ENCODE data around the gene FAAP20. TPM values are rescaled to one million over a fixed set of nuclear protein-coding genes. Genes with fewer than 3 reads are reported as not detected.

Gene FAAP20
- total RNA-seq, 1 donor from 2014 or later = 114 TPM

DNA sequence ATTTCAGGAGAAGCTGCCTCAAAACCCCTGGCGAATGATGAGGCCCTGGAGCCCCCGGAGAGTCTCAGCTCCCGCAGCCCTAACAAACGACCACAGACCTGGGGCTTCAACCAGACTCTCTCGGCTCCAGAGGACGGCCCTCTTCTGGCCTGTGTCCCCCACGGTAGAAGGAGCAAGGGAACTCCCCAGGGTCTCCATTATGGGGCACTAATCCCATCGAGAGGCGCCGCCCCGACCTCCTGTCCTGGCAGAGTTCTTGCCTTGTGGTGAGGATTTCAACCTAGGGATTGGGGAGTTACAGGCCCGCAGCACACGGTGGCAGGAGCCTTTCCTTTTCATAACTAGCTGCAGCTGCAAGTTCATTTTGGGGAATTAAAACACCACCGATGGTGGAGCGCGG, 6.2 kb downstream of the FAAP20 start:
- Mint-ChIP-seq H3K27me3 (ENCODE audit: low read depth, unreplicated experiment) (no peaks in the 10 kb centered on the region), H3K9me3 (ENCODE audit: unreplicated experiment) (no peaks in the 10 kb centered on the region), H3K4me3 (ENCODE audit: unreplicated experiment) (no peak overlapping the region), H3K27ac (ENCODE audit: unreplicated experiment) (no peak overlapping the region), H3K36me3 (ENCODE audit: low read depth, unreplicated experiment) (peaks cover 7% of the 10 kb centered on the region), H3K4me1 (ENCODE audit: low read depth, unreplicated experiment) (peaks cover 3% of the 10 kb centered on the region)
- Histone ChIP-seq H3K9ac (ENCODE audit: low read length) (no peak overlapping the region), H3K36me3 (ENCODE audit: insufficient read depth, low read length) (no peaks in the 10 kb centered on the region), H2AFZ (ENCODE audit: low read depth, low read length) (no peak overlapping the region), H3K27me3 (ENCODE audit: insufficient read depth, low read length) (no peaks in the 10 kb centered on the region), H3K79me2 (ENCODE audit: insufficient read depth, low read length) (peaks cover 34% of the 10 kb centered on the region), H3K4me3 (ENCODE audit: insufficient read depth, low read depth, low read length) (no peak overlapping the region), H3K27ac (ENCODE audit: low read depth, low read length) (no peak overlapping the region), H3K4me2 (ENCODE audit: low read length) (no peak overlapping the region), H3K9me3 (ENCODE audit: insufficient read depth, low read depth, low read length) (no peaks in the 10 kb centered on the region), H4K20me1 (ENCODE audit: insufficient read depth, low read length) (peaks cover 15% of the 10 kb centered on the region), H3K4me1 (ENCODE audit: insufficient read depth, low read length) (peaks cover 22% of the 10 kb centered on the region)
- FAIRE-seq = no peak
- no peak for DNase-seq (ENCODE audit: low read depth)
- TF ChIP-seq, protein P1, sequence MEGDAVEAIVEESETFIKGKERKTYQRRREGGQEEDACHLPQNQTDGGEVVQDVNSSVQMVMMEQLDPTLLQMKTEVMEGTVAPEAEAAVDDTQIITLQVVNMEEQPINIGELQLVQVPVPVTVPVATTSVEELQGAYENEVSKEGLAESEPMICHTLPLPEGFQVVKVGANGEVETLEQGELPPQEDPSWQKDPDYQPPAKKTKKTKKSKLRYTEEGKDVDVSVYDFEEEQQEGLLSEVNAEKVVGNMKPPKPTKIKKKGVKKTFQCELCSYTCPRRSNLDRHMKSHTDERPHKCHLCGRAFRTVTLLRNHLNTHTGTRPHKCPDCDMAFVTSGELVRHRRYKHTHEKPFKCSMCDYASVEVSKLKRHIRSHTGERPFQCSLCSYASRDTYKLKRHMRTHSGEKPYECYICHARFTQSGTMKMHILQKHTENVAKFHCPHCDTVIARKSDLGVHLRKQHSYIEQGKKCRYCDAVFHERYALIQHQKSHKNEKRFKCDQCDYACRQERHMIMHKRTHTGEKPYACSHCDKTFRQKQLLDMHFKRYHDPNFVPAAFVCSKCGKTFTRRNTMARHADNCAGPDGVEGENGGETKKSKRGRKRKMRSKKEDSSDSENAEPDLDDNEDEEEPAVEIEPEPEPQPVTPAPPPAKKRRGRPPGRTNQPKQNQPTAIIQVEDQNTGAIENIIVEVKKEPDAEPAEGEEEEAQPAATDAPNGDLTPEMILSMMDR (IDR thresholded peaks at IDR 0.05; ENCODE audit: insufficient read depth, low read depth, low read length) = no peak
- no peak for TF ChIP-seq EZH2 (IDR thresholded peaks at IDR 0.05; ENCODE audit: insufficient read depth, low read length)

DNA sequence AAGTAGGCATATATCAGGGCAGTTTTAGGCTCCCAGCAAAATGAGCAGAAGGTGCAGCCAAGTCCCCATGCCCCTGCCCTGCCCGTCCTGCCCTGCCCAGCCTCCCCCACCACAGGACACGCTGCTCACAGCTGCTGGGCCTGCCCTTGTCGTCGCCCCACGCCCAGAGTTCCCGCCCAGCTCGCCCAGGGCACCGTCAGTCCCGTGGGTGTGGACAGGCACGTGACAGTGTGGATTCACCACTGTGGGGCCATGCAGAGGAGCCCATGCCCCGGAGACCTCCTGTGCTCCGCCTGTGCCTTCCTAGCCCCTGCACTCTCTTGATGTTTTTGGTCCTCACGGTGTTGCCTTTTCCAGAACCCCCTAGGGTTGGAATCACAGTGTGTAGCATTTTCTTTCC, 7.0 kb downstream of the FAAP20 start:
- Histone ChIP-seq H3K27ac (ENCODE audit: low read depth, low read length) (no peak overlapping the region), H3K4me1 (ENCODE audit: insufficient read depth, low read length) (peaks cover 17% of the 10 kb centered on the region), H4K20me1 (ENCODE audit: insufficient read depth, low read length) (peaks cover 15% of the 10 kb centered on the region), H3K9ac (ENCODE audit: low read length) (no peak overlapping the region), H3K27me3 (ENCODE audit: insufficient read depth, low read length) (no peaks in the 10 kb centered on the region), H2AFZ (ENCODE audit: low read depth, low read length) (no peak overlapping the region), H3K4me3 (ENCODE audit: insufficient read depth, low read depth, low read length) (no peak overlapping the region), H3K9me3 (ENCODE audit: insufficient read depth, low read depth, low read length) (no peaks in the 10 kb centered on the region), H3K36me3 (ENCODE audit: insufficient read depth, low read length) (no peaks in the 10 kb centered on the region), H3K79me2 (ENCODE audit: insufficient read depth, low read length) (peaks cover 27% of the 10 kb centered on the region), H3K4me2 (ENCODE audit: low read length) (no peak overlapping the region)
- FAIRE-seq (no peak), DNase-seq (ENCODE audit: low read depth) (no peak)
- Mint-ChIP-seq H3K9me3 (ENCODE audit: unreplicated experiment) (no peaks in the 10 kb centered on the region), H3K27ac (ENCODE audit: unreplicated experiment) (no peak overlapping the region), H3K36me3 (ENCODE audit: low read depth, unreplicated experiment) (peaks cover 10% of the 10 kb centered on the region), H3K4me3 (ENCODE audit: unreplicated experiment) (no peak overlapping the region), H3K4me1 (ENCODE audit: low read depth, unreplicated experiment) (peaks cover 3% of the 10 kb centered on the region), H3K27me3 (ENCODE audit: low read depth, unreplicated experiment) (no peaks in the 10 kb centered on the region)
- TF ChIP-seq, protein P1 (IDR thresholded peaks at IDR 0.05; ENCODE audit: insufficient read depth, low read depth, low read length) = no peak
- no peak for TF ChIP-seq EZH2 (IDR thresholded peaks at IDR 0.05; ENCODE audit: insufficient read depth, low read length)

DNA sequence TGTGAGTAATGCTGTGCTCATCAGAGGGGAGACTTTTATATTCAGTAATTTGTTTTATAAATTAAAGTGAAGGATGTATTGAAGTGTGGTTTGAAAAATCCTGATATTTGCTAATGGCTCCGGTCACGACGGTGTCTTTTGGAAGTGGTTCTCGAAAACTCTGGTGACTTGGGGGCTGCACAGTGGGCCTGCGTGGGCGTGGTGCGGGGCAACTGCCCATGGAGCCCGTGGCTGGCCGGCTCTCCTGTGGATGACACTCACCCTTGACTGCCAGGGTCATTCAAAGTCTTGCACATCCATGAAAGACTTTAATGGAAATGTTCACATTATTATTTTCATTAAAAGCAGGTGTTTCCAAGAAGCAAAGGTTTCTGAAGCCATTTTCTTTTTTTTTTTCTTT, 7.7 kb downstream of the FAAP20 start:
- no peak overlapping the region for H3K27ac ChIP-seq (ENCODE audit: low read depth, low read length)
- peaks cover 15% of the 10 kb centered on the region for H4K20me1 ChIP-seq (ENCODE audit: insufficient read depth, low read length)
- H3K4me1 ChIP-seq (ENCODE audit: insufficient read depth, low read length) = peaks cover 15% of the 10 kb centered on the region
- H3K9me3 ChIP-seq (ENCODE audit: insufficient read depth, low read depth, low read length) = no peaks in the 10 kb centered on the region
- DNase-seq (ENCODE audit: low read depth) = no peak
- no peak overlapping the region for H3K9ac ChIP-seq (ENCODE audit: low read length)
- H3K27me3 ChIP-seq (ENCODE audit: insufficient read depth, low read length) = no peaks in the 10 kb centered on the region
- Mint-ChIP-seq H3K9me3 (ENCODE audit: unreplicated experiment) (no peaks in the 10 kb centered on the region), H3K27me3 (ENCODE audit: low read depth, unreplicated experiment) (no peaks in the 10 kb centered on the region), H3K4me1 (ENCODE audit: low read depth, unreplicated experiment) (peaks cover 3% of the 10 kb centered on the region), H3K36me3 (ENCODE audit: low read depth, unreplicated experiment) (peaks cover 11% of the 10 kb centered on the region), H3K4me3 (ENCODE audit: unreplicated experiment) (no peak overlapping the region), H3K27ac (ENCODE audit: unreplicated experiment) (peak overlapping the region; percentile 18)
- TF ChIP-seq, protein P1 (IDR thresholded peaks at IDR 0.05; ENCODE audit: insufficient read depth, low read depth, low read length) = no peak
- TF ChIP-seq EZH2 (IDR thresholded peaks at IDR 0.05; ENCODE audit: insufficient read depth, low read length) = no peak
- no peak for FAIRE-seq
- no peak overlapping the region for H3K4me3 ChIP-seq (ENCODE audit: insufficient read depth, low read depth, low read length)
- H2AFZ ChIP-seq (ENCODE audit: low read depth, low read length) = no peak overlapping the region
- peaks cover 20% of the 10 kb centered on the region for H3K79me2 ChIP-seq (ENCODE audit: insufficient read depth, low read length)
- H3K4me2 ChIP-seq (ENCODE audit: low read length) = no peak overlapping the region
- no peaks in the 10 kb centered on the region for H3K36me3 ChIP-seq (ENCODE audit: insufficient read depth, low read length)
